Colonic mucosa (tissue), 4 donors: ENCODE measurements around the gene MFSD6L. TPM values are rescaled to one million over a fixed set of nuclear protein-coding genes. Genes with fewer than 3 reads are reported as not detected.

ENCODE experiments used
- DNase-seq: peaks from one replicate; pipeline ENCODE4 v3.0.0-alpha.2; 2020
- H3K27ac ChIP-seq: fragments of 200-600 bp; one replicate; pipeline ENCODE4 v1.8.0; 2021
- H3K27me3 ChIP-seq: fragments of 200-600 bp; one replicate; pipeline ENCODE4 v1.8.0; 2021
- H3K36me3 ChIP-seq: fragments of 200-600 bp; one replicate; pipeline ENCODE4 v1.8.0; 2021
- H3K4me1 ChIP-seq: fragments of 200-600 bp; one replicate; pipeline ENCODE4 v1.8.0; 2021; ENCODE audit warnings: mild to moderate bottlenecking
- H3K4me3 ChIP-seq: fragments of 200-600 bp; one replicate; pipeline ENCODE4 v1.8.0; 2021
- H3K9ac ChIP-seq, 2 donors: one replicate each; pipeline ENCODE4 v1.7.0; 2013; ENCODE audit warnings: control low read depth in 2 of 2, low read depth in 2 of 2, low read length in 2 of 2
- H3K9me3 ChIP-seq: fragments of 200-600 bp; one replicate; pipeline ENCODE4 v1.8.0; 2021
- CTCF ChIP-seq: fragments of 200-600 bp; IDR thresholded peaks from one replicate; pipeline ENCODE4 v1.8.0; 2022; ENCODE audit warnings: antibody characterized with exemption, mild to moderate bottlenecking
- intact Hi-C: fragments of 100-400 bp; cut with DNase I; formaldehyde crosslinking; loops from one replicate; pipeline ENCODE4 v1.14.1; 2022
- total RNA-seq, 2 donors: library from RNA; stranded (reverse); fragmentation: NEBNext Ultra II Directional in 1 of 2; extraction: Animal tissue kit (Norgen Biotek cat#: 25700) in 1 of 2; gene quantifications; one replicate each; pipeline ENCODE4 v1.2.1, GENCODE V29; 2021
- donor health status: healthy.
- donor health status: DM: no; HTN: no; CAD: no.
- donor health status: DM: no; HTN: no; CAD: no.

Gene MFSD6L
- total RNA-seq, 2 donors from 2014 or later, result 6.5 to 12.8 TPM

DNA sequence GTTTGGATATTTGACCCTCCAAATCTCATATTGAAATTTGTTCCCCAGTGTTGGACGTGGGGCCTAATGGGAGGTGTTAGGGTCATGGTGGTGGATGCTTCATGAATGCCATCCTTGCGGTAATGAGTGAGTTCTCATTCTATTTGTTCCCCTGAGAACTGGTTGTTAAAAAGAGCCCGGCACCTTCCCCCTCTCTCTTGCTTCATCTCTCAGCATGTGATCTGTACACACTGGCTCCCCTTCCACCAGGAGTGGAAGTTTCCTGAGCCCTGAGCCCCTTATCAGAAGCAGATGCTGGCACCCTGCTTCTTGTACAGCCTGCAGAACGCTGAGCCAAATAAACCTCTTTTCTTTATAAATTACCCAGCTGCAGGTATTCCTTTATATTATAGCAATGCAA, 42.7 kb upstream of the MFSD6L start:
- DNase-seq, result no peak
- no peaks in the 10 kb centered on the region for H3K27me3 ChIP-seq
- intact Hi-C loops, result no loop called here
- H3K4me3 ChIP-seq, result no peak overlapping the region
- H3K36me3 ChIP-seq, result no peaks in the 10 kb centered on the region
- no peaks in the 10 kb centered on the region for H3K9me3 ChIP-seq
- H3K9ac ChIP-seq, result no peak overlapping the region
- no peaks in the 10 kb centered on the region for H3K4me1 ChIP-seq
- no peak overlapping the region for H3K27ac ChIP-seq
- TF ChIP-seq CTCF, result no peak

DNA sequence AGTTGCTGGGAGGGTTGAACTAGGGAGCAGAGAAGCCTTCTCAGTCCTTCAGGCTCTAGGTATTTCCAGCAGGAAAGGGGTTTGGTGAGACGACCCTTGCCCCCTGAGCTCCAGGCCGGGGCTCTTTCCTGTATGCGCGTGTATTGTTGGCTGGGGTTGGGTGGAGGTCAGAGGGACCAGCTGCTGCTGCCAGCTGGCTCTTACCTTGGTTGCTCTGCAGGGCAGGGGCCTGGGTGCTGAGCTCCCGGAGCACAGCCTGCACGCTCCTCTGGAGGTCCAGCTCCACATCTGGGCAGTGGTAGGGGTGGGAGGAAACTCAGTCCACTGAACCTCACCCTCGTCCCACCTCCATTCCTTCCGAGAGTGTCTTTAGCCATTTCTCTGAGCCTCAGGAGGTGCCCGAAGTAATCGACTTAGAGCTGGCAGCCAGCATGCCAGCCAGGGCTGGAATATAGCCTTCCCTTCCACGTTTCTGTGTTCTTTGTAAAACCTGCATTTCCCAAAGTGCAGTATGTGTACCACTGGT, 40.3 kb upstream of the MFSD6L start:
- no peak overlapping the region for H3K9ac ChIP-seq
- H3K27me3 ChIP-seq, result no peaks in the 10 kb centered on the region
- DNase-seq, result no peak
- intact Hi-C loops, result no loop called here
- H3K27ac ChIP-seq, result no peak overlapping the region
- no peaks in the 10 kb centered on the region for H3K36me3 ChIP-seq
- no peak overlapping the region for H3K4me3 ChIP-seq
- H3K4me1 ChIP-seq, result no peaks in the 10 kb centered on the region
- no peaks in the 10 kb centered on the region for H3K9me3 ChIP-seq
- TF ChIP-seq CTCF, result no peak

- no peak for TF ChIP-seq CTCF
- no peak overlapping the region for H3K27ac ChIP-seq
- intact Hi-C loops, result no loop called here
- no peak for DNase-seq
- no peaks in the 10 kb centered on the region for H3K27me3 ChIP-seq
- no peak overlapping the region for H3K9ac ChIP-seq
- H3K4me1 ChIP-seq, result no peaks in the 10 kb centered on the region
- no peaks in the 10 kb centered on the region for H3K9me3 ChIP-seq
- no peak overlapping the region for H3K4me3 ChIP-seq
- H3K36me3 ChIP-seq, result no peaks in the 10 kb centered on the region
Measured at GRCh38 chr17:8838551-8839095, 39.5 kb upstream of the MFSD6L start.

- Histone ChIP-seq H3K27ac (no peak overlapping the region), H3K9ac (no peak overlapping the region), H3K9me3 (no peaks in the 10 kb centered on the region), H3K27me3 (no peaks in the 10 kb centered on the region), H3K4me1 (no peaks in the 10 kb centered on the region), H3K4me3 (no peak overlapping the region), H3K36me3 (no peaks in the 10 kb centered on the region)
- no peak for TF ChIP-seq CTCF
- intact Hi-C loops, result no loop called here
- no peak for DNase-seq
Measured at GRCh38 chr17:8837563-8838075, 38.5 kb upstream of the MFSD6L start.

GRCh38 chr17:8836821-8837562, 37.8 kb upstream of the MFSD6L start:
- H3K4me3 ChIP-seq, result no peak overlapping the region
- H3K27me3 ChIP-seq, result no peaks in the 10 kb centered on the region
- peak; percentile 10 for DNase-seq
- no peaks in the 10 kb centered on the region for H3K9me3 ChIP-seq
- H3K4me1 ChIP-seq, result no peaks in the 10 kb centered on the region
- intact Hi-C loops, result no loop called here
- no peak overlapping the region for H3K9ac ChIP-seq
- no peak overlapping the region for H3K27ac ChIP-seq
- no peaks in the 10 kb centered on the region for H3K36me3 ChIP-seq
- no peak for TF ChIP-seq CTCF
